Activated CD4-positive, alpha-beta T cell treated with anti-CD3 and anti-CD28 coated beads, Interleukin-2, amount 50 U/mL, for 1 hour (primary cell): ENCODE measurements around the gene SPATC1L.
"Not testable (repeated sequence)": the region's sequence is repeated elsewhere in the genome, so short reads cannot be mapped to it uniquely, and the experiment has no call there.

Experiments used
- DNase-seq: peaks from one replicate; pipeline ENCODE4 v3.0.0-alpha.2; 2020

SPATC1L gene

DNA sequence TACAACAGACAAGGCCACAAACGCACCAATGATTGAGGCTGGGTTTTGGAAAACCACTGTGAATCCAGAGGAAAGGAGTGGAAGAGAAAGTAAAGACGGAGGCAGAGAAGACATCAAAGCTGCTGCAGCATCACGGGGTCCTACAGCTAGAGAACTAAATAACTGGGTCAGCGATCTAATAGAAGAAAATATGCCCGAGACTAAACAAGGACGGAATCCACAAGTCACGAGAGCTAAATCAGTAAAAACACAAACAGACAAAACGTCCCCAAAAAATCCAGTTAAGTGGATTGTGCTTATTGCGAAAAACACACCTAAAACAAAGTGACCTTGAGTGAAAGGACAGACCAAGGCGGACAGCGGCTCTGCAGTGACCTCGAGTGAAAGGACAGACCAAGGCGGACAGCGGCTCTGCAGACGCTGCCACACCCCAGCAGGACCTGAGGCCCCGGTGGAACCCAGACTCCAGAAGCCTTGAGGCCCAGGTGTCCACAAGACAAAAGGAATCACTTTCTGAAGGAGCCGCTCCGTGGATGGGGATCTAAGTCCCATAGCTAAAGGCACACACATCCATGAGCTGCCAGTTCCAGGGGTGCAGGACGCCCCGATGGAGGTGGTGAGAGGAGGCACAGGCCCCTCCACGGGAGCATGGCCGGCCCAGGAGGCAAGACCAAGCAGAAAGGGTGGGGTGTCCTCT is 34.9 kb downstream of the SPATC1L start:
- DNase-seq: no peak

DNA sequence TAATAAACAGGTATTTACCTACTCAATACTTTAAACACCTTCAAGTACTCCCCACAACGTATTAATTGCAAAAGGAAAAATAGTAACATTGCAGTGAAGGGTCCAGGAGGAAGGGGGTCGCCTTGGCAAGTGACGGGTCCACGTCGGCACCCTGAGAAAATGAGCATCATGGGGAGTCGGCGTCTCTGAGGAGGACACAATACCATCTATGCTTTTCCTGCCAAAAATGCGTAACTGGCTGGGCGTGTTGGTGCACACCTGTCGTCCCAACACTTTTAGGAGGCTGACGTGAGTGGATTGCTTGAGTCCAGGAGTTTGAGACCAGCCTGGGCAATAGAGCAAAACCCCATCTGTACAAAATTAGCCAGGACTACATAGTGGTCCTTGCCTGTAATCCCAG is 36.2 kb downstream of the SPATC1L start:
- no peak for DNase-seq

DNA sequence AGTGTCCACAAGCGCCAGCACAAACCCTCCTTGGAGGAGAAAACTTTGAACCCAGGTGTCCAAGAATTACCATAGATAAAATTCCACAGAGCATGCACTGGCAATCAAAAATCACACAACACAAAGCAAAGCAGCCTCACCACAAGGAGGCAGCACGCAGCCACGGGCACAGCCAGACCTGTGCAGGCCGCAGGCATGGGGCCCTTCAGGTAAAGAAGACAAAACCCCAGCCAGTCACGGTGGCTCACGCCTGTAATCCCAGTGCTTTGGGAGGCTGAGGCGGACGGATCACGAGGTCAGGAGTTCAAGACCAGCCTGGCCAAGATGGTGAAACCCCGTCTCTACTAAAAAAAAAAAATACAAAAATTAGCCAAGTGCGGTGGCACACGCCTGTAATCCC is 36.8 kb downstream of the SPATC1L start:
- peak; percentile 57 for DNase-seq

DNA sequence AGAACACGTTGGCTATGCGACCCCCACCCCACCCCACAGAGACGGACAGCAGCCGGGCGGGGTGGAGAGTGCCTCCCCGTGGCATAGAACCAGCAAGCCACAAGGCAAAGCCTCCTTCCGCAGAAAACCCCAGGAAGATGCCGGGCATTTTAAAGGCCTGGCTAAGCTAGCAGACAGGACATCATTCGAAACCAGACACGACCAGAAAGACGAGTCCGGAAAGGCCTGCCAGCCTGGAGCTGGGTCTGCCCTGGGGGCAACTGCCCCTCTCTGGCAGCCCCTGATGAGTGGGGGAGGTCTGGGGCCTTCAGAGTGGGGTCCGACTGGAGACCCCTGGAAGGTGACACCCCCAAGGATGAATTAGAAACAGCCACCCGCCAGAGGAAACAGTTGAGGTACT is 37.4 kb downstream of the SPATC1L start:
- no peak for DNase-seq

DNA sequence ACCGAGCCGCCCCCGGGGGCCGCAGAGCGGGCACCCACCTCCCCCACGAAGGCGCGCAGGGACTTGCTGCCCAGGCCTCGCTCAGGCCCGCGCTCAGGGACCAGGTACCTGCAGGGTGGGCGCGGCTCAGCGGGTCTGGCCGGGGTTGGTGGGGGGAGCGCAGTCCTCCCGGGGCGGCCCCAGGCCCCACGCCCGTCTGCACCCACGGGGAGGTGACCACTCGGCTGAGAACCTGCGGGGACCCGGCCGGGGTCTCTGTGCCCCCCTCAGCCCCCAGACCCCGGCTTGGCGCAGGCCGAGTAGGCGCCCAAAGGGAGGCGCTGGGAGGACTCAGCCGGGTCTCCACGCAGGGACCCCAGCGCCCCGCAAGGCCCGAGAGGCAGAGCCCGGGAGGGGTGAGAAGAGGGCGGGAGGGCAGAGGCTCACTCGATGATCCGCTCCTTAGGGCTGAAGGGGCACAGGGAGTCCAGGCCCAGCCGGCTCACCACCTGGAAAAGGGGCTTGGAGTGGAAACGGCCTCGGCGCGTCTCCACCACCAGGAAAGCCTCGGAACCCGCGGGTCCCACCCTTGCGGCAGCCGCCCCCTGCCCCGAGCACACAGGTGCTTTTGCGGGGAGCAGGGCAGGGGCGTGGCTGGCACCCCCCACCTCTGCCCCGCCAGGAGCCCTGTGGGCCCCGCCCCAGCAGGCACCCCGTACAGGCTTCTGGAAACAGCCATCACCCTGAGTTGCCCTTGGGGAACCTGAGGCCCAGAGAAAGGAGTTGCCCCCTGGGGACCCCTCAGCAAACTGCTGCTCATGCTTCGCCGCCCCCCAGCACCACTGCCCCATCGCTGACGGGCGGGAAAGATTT is 38.2 kb downstream of the SPATC1L start:
- no peak for DNase-seq

DNA sequence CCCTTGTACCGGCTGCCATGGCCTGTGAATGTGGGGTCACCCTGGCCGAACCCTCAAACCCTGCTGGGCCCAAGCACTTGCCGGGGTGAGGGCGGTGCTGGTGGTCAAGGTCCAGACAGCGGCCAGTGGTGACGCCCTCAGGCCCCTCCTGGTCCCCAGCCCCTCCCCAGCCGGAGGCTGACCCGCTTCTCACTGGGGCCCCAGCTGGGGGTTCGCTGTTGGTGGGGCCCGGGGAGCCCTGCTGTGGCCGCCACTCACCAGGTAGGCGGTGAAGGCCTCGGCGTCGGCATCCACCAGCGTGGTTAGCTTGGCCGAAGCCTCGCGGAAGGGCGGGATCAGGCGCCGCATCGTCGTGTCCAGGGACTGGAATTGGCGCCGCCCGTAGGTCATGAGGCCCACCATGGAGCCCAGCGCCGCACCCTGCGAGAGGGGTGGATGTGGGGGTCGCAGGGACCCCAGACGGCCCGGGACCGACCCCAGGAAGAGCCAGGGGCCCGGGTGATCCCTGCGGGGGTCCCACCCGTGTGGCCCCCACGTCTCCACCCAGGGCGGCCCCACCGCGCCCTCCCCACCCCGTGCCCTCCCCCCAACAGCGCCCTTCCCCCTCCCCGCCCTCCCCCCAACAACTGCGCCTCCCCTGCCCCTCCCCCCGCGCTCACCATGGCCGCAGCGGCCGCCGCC is 39.0 kb downstream of the SPATC1L start:
- DNase-seq: no peak

DNA sequence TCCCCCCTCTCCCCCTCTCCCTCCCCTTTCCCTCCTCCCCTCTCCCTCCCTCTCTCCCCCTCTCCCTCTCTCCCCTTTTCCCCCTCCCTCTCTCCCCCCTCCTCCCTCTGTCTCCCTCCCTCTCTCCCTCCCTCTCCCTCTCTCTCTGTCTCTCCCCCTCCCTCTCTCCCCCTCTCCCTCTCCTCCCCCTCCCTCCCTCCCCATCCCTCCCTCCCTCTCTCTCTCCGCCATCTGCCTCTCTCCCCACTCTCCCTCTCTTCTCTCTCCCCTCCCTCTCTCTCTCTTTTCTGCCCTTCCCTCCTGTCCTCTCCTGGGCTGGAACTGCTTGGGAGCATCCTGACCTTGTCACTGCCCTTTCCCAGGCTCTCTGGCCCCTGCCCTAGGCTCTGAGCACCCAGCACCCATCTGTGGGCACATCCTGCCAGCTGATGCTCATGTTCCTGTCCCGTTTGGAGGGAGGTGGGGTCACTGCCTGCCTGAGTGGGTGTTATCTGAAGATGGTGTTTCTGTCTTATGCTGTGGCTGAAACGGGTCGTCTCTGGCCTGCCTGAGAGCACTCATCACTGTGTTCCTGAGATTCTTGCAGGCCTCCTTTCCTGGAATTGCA is 39.7 kb downstream of the SPATC1L start:
- no peak for DNase-seq

DNA sequence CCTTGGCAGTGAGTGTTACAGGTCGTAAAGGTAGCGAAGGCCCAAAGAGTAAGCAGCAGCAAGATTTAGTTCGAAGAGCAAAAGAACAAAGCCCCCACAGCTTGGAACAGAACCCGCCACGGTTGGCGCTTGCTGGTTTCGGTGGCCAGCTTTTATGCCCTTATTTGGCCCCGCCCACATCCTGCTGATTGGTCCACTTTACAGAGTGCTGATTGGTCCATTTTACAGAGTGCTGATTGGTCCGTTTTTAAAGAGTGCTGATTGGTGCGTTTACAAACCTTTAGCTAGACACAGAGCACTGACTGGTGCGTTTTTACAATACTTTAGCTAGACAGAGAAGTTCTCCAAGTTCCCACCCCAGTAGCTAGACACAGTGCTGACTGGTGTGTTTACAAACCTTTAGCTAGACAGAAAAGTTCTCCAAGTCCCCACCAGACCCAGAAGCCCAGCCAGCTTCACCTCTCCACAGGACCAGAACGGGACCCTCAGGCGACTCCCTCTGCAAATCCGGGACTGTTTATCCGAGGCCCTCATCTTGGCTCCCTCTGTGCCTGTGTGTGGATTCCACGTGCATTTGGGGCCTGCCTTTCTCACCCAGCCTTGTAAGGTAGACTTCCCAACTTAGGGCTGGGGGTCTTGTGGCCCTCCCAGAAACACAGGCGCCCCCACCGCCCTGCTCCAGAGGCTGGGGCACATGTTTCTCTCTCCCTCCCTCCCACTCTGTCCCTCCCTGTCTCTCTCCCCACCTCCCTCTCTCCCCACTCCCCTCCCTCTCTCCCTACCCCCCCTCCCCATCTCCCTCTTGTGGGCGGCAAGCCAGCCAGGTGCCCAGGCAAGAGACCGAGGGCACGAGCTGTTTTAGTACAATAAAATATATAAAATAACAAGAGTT is 41.4 kb downstream of the SPATC1L start:
- no peak for DNase-seq

DNA sequence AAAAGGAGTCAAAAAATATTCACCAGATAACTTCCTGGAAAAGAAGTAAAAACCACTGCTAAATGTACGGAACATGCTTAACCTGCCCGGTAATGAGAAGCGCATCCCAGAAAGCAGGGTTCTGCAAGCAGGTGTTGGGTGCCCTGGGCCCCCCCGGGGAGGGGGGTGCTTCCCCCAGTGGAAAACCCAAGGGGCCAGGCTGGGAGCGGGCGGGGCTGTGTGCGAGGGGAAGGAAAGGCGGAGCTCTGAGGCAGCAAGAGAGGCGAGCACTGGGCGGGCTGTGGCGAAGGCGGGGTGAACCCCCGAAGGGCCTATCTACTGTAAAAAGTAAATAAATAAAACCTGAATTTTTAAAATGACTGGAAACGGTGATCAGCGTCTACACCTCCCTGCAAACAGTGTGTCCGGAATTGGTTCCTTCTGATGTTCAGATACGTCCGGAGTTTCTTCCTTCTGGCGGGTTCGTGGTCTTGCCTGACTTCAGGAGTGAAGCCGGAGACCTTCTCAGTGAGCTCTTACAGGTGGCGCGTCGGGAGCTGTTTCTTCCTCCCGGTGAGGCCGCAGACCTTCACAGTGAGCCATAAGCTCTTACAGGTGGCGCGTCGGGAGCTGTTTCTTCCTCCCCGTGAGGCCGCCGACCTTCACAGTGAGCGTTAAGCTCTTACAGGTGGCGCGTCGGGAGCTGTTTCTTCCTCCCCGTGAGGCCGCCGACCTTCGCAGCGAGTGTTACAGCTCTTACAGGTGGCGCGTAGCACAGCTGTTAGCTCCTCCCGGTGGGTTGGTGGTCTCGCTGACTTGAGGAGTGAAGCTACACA is 42.3 kb downstream of the SPATC1L start:
- no peak for DNase-seq

DNA sequence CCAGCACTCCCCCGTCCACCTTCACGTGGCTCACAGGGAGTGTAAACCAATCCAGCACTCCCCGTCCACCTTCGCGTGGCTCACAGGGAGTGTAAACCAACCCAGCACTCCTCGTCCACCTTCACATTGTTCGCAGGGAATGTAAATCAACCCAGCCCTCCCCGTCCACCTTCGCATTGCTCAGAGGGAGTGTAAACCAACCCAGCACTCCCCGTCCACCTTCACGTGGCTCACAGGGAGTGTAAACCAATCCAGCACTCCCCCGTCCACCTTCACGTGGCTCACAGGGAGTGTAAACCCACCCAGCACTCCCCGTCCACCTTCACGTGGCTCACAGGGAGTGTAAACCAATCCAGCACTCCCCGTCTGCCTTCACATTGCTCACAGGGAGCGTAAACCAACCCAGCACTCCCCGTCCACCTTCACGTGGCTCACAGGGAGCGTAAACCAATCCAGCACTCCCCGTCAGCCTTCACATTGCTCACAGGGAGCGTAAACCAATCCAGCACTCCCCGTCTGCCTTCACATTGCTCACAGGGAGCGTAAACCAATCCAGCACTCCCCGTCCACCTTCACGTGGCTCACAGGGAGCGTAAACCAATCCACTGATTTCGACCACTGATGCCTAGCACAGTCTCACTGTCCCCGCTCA is 43.8 kb downstream of the SPATC1L start:
- DNase-seq: not testable (repeated sequence)

DNA sequence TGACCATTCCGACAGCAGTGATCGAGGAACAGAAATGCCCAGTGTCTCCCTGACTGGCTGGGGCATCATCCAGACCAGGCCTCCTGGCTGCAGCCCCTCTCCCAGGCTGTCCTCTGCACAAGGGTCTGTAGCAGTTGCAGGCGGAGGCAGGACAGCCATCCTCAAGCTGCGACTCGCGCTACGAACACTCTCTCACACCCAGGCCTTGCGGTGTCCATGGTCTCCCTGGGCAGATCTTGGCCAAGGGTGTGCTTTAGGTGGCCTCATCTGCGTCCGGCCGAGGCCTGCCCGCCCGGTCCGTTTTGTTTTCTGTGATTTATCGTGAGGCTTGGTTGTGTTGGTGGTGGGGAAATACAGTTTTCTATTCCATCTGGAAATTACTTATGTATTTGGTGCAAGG is 44.6 kb downstream of the SPATC1L start:
- no peak for DNase-seq

DNA sequence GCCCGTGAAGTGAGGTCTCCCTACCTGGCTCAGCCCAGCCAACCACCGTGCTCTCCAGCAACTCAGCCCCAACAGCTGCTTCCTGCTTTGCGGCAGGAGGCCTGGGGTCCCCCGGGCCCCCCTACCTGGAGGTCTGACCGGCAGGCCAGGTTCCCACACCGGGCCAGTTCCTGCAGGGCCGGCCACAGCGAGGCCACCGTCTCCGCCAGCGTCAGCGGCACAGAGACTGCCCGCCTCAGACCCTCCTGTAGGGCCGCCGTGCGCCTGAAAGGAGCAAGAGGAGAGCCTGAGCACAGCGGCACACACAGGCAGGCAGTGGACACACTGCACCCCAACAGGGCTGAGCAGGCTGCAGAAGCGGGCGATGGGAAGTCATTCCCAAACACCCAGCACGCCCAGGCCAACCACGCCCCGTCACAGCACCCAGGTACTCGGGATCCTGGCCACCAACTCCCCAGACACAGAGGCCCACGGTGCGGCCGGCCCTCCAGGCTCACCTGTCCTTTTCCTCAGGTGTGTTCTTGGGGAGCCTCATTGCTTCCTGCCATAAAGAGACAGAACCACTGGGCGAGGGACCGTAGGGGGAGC is 45.8 kb downstream of the SPATC1L start:
- no peak for DNase-seq

DNA sequence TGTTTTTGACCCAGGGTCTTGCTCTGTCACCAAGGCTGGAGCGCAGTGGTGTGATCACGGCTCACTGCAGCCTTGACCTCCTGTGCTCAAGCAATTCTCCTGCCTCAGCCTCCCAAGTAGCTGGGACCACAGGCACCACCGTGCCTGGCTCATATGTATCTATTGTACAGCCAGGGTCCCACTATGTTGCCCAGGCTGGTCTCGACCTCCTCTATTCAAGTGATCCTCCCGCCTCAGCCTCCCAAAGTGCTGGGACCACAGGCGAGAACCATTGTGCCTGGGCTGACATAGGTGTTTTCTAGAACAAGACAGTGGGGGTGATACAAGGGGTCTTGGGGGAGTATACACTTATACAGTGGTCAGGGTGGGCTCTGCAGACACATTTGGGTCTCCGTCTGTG is 46.4 kb downstream of the SPATC1L start:
- DNase-seq: no peak

DNA sequence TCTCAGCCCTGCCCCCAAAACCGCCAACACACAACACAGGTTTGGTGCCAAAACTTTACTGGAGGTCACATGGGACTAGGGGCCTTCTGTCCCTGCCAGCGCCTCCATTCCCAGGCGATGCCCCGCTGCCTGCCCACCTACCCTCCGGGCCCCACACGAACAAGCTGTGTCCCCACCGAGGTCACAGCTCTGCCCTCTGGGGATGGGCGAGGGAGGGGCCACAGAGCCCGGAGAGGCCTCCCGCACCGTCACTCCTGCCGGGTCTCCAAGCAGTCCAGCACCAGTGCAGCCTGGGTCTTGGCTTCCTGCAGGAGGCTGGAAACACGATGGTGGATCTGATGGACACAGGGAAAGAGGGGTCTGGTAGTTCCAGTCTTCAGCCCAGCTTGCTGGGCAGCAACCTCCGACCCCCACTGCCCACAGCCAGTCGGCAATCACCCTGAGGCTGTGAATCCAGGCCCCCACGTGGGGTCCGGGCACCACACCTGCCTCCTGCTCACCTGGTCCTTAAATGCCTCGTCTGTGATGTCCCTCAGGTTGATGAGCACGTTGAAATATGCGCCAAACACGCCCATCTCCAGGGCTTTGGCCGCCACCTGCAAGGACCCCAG is 47.4 kb downstream of the SPATC1L start:
- DNase-seq: no peak

DNA sequence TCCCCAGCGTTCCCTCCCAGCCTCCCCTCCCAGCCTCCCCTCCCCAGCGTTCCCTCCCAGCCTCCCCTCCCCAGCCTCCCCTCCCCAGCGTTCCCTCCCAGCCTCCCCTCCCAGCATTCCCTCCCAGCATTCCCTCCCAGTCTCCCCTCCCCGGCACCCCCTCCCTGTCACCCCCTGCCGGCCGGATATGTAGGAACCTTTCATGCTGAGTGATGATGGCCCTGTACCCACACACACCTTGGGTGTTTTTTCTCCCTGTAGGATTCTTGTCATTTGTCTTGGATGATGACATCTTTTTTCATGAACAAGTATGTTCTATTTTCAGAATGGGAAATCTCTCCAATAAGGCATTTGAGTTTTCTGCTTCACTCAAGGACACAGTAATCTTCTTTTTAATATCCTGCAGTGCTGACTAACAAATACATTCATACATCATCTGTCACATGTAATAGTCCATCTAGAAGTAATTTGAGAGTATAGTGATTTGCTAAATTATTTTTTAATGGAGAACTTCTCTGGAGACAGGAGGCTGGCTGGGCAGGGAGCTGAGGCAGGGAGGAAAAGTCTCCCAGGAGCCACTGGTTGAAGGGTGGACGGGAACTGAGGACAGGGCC is 48.4 kb downstream of the SPATC1L start:
- no peak for DNase-seq

DNA sequence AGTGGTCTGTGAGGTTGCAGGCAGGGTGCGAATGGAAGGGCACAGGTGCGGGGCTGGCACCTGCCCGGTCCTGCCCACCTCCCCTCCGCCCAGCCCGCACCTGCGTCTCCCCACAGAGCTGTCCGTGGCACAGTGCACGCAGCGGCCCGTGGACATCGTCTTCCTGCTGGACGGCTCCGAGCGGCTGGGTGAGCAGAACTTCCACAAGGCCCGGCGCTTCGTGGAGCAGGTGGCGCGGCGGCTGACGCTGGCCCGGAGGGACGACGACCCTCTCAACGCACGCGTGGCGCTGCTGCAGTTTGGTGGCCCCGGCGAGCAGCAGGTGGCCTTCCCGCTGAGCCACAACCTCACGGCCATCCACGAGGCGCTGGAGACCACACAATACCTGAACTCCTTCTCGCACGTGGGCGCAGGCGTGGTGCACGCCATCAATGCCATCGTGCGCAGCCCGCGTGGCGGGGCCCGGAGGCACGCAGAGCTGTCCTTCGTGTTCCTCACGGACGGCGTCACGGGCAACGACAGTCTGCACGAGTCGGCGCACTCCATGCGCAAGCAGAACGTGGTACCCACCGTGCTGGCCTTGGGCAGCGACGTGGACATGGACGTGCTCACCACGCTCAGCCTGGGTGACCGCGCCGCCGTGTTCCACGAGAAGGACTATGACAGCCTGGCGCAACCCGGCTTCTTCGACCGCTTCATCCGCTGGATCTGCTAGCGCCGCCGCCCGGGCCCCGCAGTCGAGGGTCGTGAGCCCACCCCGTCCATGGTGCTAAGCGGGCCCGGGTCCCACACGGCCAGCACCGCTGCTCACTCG is 52.2 kb downstream of the SPATC1L start:
- DNase-seq: no peak

DNA sequence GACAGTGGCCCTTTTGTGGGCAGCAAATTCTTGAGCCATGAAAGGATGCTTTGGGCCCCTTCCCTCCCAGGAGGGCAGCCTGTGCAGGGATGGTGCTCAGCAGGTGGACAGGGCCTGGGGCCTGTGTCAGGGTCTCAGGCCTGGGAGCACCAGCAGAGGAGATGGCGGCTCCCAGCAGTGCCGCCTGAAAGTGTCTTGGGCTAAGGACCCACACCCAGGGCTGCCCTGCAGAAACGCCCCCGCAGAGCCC is 52.7 kb downstream of the SPATC1L start:
- DNase-seq: no peak

DNA sequence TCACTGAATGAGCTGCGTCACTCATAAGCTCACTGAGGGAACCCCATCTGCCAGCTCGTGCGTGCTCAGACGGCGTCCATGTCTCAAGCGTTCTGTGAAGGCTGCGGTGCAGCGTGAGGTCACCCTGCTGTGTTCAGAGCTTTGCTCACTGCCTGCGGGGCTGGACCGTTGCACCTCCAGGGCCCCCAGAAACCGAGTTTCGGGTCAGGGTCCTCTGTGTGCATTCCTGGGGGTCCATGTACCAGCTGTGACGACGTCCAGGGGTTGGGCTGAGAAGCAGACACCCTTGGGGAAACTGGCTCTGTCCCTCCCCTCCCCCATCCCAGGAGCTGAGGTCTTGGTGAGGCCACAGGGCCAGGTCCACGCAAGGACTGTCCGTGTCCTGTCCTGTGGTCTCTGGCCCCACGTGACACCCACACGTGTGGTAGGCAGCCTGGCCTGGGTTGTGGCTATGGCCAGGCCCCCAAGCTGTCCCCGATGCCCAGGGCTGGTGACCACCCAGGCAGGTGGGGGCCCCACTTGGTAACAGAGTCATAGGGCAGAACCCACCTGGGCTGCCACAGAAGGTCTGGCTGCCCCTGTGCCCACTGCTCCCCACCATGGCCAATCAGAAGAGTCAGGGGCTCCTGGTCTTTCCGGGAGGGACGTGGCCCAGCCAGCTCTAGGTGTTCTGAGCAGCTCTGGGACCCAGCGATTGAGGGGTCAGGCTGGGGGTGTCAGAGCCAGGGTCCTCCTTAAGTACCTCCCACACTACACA is 53.2 kb downstream of the SPATC1L start:
- no peak for DNase-seq
